Smooth muscle cell (in vitro differentiated cells): ENCODE results near the gene PXDN. TPM values are rescaled to one million over a fixed set of nuclear protein-coding genes. Genes with fewer than 3 reads are reported as not detected.

Source experiments
- DNase-seq: peaks from one replicate; lab custom pipeline; 2025; ENCODE audit not compliant: unreplicated experiment; lab: John Stamatoyannopoulos, UW
- H2AFZ ChIP-seq: fragments of 200-600 bp; sonication (generic); 2 replicates; pipeline ENCODE4 v1.6.0; 2016; ENCODE audit warnings: antibody characterized with exemption, low read depth, mild to moderate bottlenecking
- H3F3A ChIP-seq: fragments of 200-600 bp; sonication (generic); 2 replicates; pipeline ENCODE4 v1.6.0; 2017; ENCODE audit warnings: antibody characterized with exemption, low read depth
- H3K27ac ChIP-seq: fragments of 200-600 bp; sonication (generic); 2 replicates; pipeline ENCODE4 v1.5.1; 2016; ENCODE audit warnings: low read depth, mild to moderate bottlenecking
- H3K27me3 ChIP-seq: fragments of 200-600 bp; sonication (generic); 2 replicates; pipeline ENCODE4 v1.6.1; 2016; ENCODE audit warnings: low read depth, mild to moderate bottlenecking
- H3K36me3 ChIP-seq: fragments of 200-600 bp; sonication (generic); 2 replicates; pipeline ENCODE4 v1.5.1; 2016; ENCODE audit warnings: low read depth
- H3K4me1 ChIP-seq: fragments of 200-600 bp; sonication (generic); 2 replicates; pipeline ENCODE4 v1.5.1; 2016; ENCODE audit warnings: low read depth
- H3K4me2 ChIP-seq: fragments of 200-600 bp; sonication (generic); 2 replicates; pipeline ENCODE4 v1.6.0; 2016; ENCODE audit warnings: mild to moderate bottlenecking
- H3K4me3 ChIP-seq: fragments of 200-600 bp; sonication (generic); 2 replicates; pipeline ENCODE4 v1.5.1; 2016; ENCODE audit warnings: mild to moderate bottlenecking
- H3K79me2 ChIP-seq: fragments of 200-600 bp; sonication (generic); 2 replicates; pipeline ENCODE4 v1.6.0; 2016; ENCODE audit warnings: low read depth, mild to moderate bottlenecking
- H3K9ac ChIP-seq: fragments of 200-600 bp; sonication (generic); 2 replicates; pipeline ENCODE4 v1.6.0; 2016; ENCODE audit warnings: low read depth
- H3K9me3 ChIP-seq: fragments of 200-600 bp; sonication (generic); replicated peaks from 2 replicates; pipeline ENCODE4 v1.5.1; 2016; ENCODE audit warnings: low read depth
- H4K20me1 ChIP-seq: fragments of 200-600 bp; sonication (generic); 2 replicates; pipeline ENCODE4 v1.6.0; 2016; ENCODE audit warnings: low read depth
- CTCF ChIP-seq: fragments of 200-600 bp; sonication (generic); IDR thresholded peaks from 2 replicates; pipeline ENCODE4 v1.5.1; 2017; ENCODE audit warnings: borderline replicate concordance, mild to moderate bottlenecking, antibody characterized with exemption; ENCODE audit not compliant: insufficient read depth, poor library complexity, severe bottlenecking
- WGBS: methylation state at CpG from one replicate; pipeline ENCODE4 v1.1.7; 2016; ENCODE audit warnings: low lambda C conversion rate; 5-methylcytosine and 5-hydroxymethylcytosine counted together
- polyA plus RNA-seq: library from polyadenylated mRNA; unstranded; fragments of >200 nt; fragmentation: Nextera tagmentation; extraction: Ambion mirVana; gene quantifications from 2 replicates; pipeline ENCODE4 v1.2.1, GENCODE V29; 2016
- total RNA-seq: library from RNA; depleted of rRNA; stranded (reverse); fragments of >200 nt; gene quantifications from 2 replicates; pipeline ENCODE4 v1.2.3, GENCODE V29; 2014

The PXDN gene
- total and polyA plus RNA-seq, 2 experiments from 2014 or later: 328 to 333 TPM

GRCh38 chr2:1774929-1775328 lies 30.6 kb upstream of the PXDN start:
- WGBS: 94% methylated on average over 3 of the region's 3 CpGs
- H3K27ac ChIP-seq: no peak overlapping the region
- H3K4me1 ChIP-seq: no peaks in the 10 kb centered on the region
- no peaks in the 10 kb centered on the region for H3K27me3 ChIP-seq
- H3F3A ChIP-seq: no peaks in the 10 kb centered on the region
- H3K4me3 ChIP-seq: no peak overlapping the region
- no peaks in the 10 kb centered on the region for H3K36me3 ChIP-seq
- H2AFZ ChIP-seq: no peak overlapping the region
- no peaks in the 10 kb centered on the region for H3K79me2 ChIP-seq
- no peak for TF ChIP-seq CTCF
- H4K20me1 ChIP-seq: no peaks in the 10 kb centered on the region
- no peaks in the 10 kb centered on the region for H3K9me3 ChIP-seq
- DNase-seq: no peak
- H3K4me2 ChIP-seq: no peak overlapping the region
- H3K9ac ChIP-seq: no peak overlapping the region

GRCh38 chr2:1773883-1774282 lies 29.6 kb upstream of the PXDN start:
- Histone ChIP-seq H3K4me1 (no peaks in the 10 kb centered on the region), H3K27ac (no peak overlapping the region), H2AFZ (no peak overlapping the region), H3K9me3 (no peaks in the 10 kb centered on the region), H3F3A (no peaks in the 10 kb centered on the region), H3K36me3 (no peaks in the 10 kb centered on the region), H3K9ac (no peak overlapping the region), H4K20me1 (no peaks in the 10 kb centered on the region), H3K79me2 (no peaks in the 10 kb centered on the region), H3K4me2 (no peak overlapping the region), H3K4me3 (no peak overlapping the region), H3K27me3 (no peaks in the 10 kb centered on the region)
- 84% methylated on average over 7 of the region's 7 CpGs for WGBS
- no peak for DNase-seq
- no peak for TF ChIP-seq CTCF

- H3K27me3 ChIP-seq: no peaks in the 10 kb centered on the region
- no peaks in the 10 kb centered on the region for H3K9me3 ChIP-seq
- no peak overlapping the region for H3K4me3 ChIP-seq
- H3K27ac ChIP-seq: no peak overlapping the region
- no peaks in the 10 kb centered on the region for H3K4me1 ChIP-seq
- DNase-seq: no peak
- H3F3A ChIP-seq: no peaks in the 10 kb centered on the region
- TF ChIP-seq CTCF: no peak
- H3K9ac ChIP-seq: no peak overlapping the region
- H2AFZ ChIP-seq: no peak overlapping the region
- no peaks in the 10 kb centered on the region for H3K36me3 ChIP-seq
- H3K79me2 ChIP-seq: no peaks in the 10 kb centered on the region
- no peak overlapping the region for H3K4me2 ChIP-seq
- no peaks in the 10 kb centered on the region for H4K20me1 ChIP-seq
- WGBS: 62% methylated on average over 8 of the region's 8 CpGs
Measured at GRCh38 chr2:1772471-1773267, 28.4 kb upstream of the PXDN start.
